Astrocyte of the spinal cord (primary cell): Measurements from ENCODE around the gene INPP5B.
A peak's percentile ranks its signal among the peaks of the same experiment; 100 is the strongest.
"Not testable (repeated sequence)": the region's sequence is repeated elsewhere in the genome, so short reads cannot be mapped to it uniquely, and the experiment has no call there.

Source experiments
- DNase-seq: peaks from one replicate; pipeline ENCODE4 v3.0.0; 2011; ENCODE audit warnings: low read depth, low spot score
- H3K4me3 ChIP-seq: 2 replicates; pipeline ENCODE4 v1.5.1; 2011; ENCODE audit warnings: low read depth, mild to moderate bottlenecking, low read length, moderate library complexity
- CTCF ChIP-seq: IDR thresholded peaks from 2 replicates; pipeline ENCODE4 v1.5.1; 2012; ENCODE audit warnings: low read depth, mild to moderate bottlenecking, low read length, inconsistent platforms
- in situ Hi-C: cut with HindIII; loops from 2 replicates; pipeline ENCODE4 v1.10.0; 2017; ENCODE audit warnings: low sequenced_read_pairs

INPP5B gene

GRCh38 chr1:37901191-37901892, 45.5 kb downstream of the INPP5B start:
- in situ Hi-C loops: no loop called here
- TF ChIP-seq CTCF: no peak
- no peak for DNase-seq
- H3K4me3 ChIP-seq: no peak overlapping the region

DNA sequence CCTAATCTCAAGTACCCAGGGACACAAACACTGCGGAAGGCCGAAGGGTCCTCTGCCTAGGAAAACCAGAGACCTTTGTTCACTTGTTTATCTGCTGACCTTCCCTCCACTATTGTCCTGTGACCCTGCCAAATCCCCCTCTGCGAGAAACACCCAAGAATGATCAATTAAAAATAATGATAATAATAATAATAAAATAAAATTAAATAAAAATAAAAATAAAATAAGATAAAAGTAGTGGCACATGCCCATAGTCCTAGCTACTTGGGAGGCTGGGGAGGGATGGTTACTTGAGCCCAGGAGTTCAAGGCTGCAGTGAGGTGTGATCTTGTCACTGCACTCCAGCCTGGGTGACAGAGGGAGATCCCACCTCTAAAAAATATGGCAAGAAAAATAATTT, 49.3 kb downstream of the INPP5B start:
- DNase-seq, H3K4me3 ChIP-seq, in situ Hi-C loops: not testable (repeated sequence)

DNA sequence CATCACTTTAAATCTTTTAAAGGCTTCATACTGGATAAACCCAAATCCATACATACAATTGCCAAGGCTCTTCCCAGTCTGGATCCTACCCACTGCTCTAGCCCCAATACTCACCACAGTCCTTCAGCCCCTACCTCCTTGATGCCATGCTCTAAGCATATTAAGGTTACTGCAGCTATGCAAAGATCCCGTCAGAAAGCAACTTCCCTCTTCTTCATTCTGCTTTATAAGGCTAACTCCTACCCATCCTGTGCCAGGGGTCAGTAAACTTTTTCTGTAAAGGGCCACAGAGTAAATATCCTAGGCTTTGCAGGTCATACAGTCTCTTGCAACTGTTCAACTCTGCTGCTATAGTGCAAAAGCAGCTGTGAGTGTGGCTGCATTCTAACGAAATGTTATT, 53.2 kb downstream of the INPP5B start:
- DNase-seq: no peak
- in situ Hi-C loops: no loop called here
- no peak for TF ChIP-seq CTCF
- no peak overlapping the region for H3K4me3 ChIP-seq

DNA sequence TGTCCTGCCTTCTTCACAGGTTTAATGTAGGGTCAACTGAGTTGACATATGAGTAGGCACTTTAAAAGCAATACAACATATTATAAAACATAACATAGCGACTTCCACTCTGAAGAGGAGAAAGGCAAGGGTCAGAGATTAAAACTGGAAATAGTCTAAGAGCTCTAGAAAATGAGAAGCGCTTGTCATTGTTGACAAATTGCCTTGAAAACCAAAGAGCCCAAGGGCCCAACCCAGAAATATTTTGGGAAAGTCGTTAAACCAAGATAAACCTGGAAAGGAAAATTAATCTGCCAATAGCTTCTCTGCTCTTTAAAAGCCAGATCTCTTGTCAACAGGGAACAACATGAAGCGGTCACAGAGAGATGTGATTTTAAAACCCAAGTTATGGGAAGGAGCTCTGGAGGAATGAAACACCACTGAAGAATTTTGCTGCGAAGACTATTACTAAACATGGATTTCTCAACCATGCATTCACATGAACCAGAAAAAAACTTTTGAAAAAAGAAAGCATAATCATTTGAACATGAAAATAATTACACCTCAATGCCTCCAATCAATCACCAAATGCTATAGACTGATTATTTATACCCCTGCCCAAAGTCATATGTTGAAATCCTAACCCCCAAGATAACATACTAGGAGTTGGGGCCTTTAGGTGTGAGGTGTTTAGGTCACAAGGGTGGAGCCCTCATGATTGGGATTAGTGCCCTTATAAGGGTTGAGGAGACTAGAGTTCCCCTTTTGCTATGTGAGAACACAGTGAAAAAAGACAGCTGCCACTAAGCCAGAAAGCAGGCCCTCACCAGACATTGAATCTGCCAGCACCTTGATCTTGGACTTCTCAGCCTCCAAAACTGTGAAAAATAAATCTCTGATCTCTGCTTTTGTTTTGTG, 54.5 kb downstream of the INPP5B start:
- no peak for TF ChIP-seq CTCF
- DNase-seq: no peak
- in situ Hi-C loops: no loop called here
- H3K4me3 ChIP-seq: no peak overlapping the region

DNA sequence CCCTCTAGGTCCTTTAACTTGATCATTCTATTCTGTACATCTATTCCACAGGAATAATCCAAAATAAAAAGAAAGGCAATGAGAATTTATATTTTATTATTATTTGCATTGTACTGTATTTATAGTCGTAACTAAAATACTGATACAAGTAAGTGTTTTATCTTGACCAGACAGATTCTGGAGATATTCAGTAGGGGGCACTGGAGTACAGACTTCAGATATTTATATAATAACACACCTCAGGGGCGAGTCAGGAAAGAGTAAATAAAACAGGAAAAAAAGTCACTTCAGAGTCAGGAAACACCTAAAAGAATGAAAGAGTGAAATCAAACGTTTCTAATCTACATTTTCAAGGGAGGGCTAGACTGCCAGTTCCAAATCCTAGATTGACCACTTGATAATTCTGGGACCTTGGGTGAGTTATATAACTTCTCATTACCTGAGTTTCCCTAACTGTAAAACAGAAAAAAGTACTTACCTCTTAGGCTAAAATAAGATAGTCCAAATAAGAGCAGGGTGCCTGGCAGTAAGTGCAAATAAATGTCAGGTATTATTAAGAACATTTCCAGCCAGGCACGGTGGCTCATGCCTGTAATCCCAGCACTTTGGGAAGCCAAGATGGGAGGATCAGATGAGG, 56.4 kb downstream of the INPP5B start:
- peak; percentile 43 for TF ChIP-seq CTCF
- DNase-seq: peak; percentile 43
- in situ Hi-C loops: no loop called here
- no peak overlapping the region for H3K4me3 ChIP-seq

- DNase-seq: no peak
- in situ Hi-C loops: no loop called here
- H3K4me3 ChIP-seq: no peak overlapping the region
- no peak for TF ChIP-seq CTCF
Measured at GRCh38 chr1:37888022-37888700, 58.7 kb downstream of the INPP5B start.
